Right atrium auricular region (tissue), 2 donors: ENCODE results near the gene ARHGAP26. TPM values are rescaled to one million over a fixed set of nuclear protein-coding genes. Genes with fewer than 3 reads are reported as not detected.

Source experiments
- DNase-seq: peaks from one replicate; pipeline ENCODE4 v3.0.0-alpha.2; 2019; ENCODE audit warnings: low spot score
- H3K27ac ChIP-seq, 2 donors: fragments of 200-600 bp; sonication (generic); 1 replicate in 1 of 2; 2 replicates in 1 of 2; pipeline ENCODE4 v1.5.1; 2016 to 2019
- H3K27me3 ChIP-seq, 2 donors: fragments of 200-600 bp; sonication (generic); one replicate each; pipeline versions ENCODE4 v1.5.1 to v1.6.0; 2017 to 2019
- H3K36me3 ChIP-seq: fragments of 200-600 bp; sonication (generic); one replicate; pipeline ENCODE4 v1.5.1; 2016
- H3K4me1 ChIP-seq, 2 donors: fragments of 200-600 bp; sonication (generic); one replicate each; pipeline versions ENCODE4 v1.5.1 to v1.6.0; 2017 to 2019
- H3K4me3 ChIP-seq, 2 donors: fragments of 200-600 bp; sonication (generic); 1 replicate in 1 of 2; 2 replicates in 1 of 2; pipeline ENCODE4 v1.5.1; 2017 to 2019; ENCODE audit warnings: mild to moderate bottlenecking in 1 of 2, moderate library complexity in 1 of 2
- H3K9me3 ChIP-seq, 2 donors: fragments of 200-600 bp; sonication (generic); one replicate each; pipeline ENCODE4 v1.5.1; 2019
- CTCF ChIP-seq, 2 donors: fragments of 200-600 bp; sonication (generic); IDR thresholded peaks; one replicate each; pipeline ENCODE4 v1.5.1; 2019; ENCODE audit warnings: antibody characterized with exemption in 2 of 2
- total RNA-seq, 2 donors: library from RNA; depleted of rRNA; stranded (reverse); fragments of >200 nt; gene quantifications; one replicate each; pipeline ENCODE4 v1.1.0, GENCODE V29; 2016

ARHGAP26 gene
- total RNA-seq, 2 donors from 2014 or later: 29.8 to 31.6 TPM

- no peaks in the 10 kb centered on the region for H3K4me1 ChIP-seq
- DNase-seq: no peak
- TF ChIP-seq CTCF (IDR thresholded peaks at IDR 0.05): no peak
- H3K27ac ChIP-seq: no peak overlapping the region
- no peaks in the 10 kb centered on the region for H3K36me3 ChIP-seq
- H3K9me3 ChIP-seq: no peaks in the 10 kb centered on the region
- H3K4me3 ChIP-seq: no peak overlapping the region
- H3K27me3 ChIP-seq: no peaks in the 10 kb centered on the region
Observed at GRCh38 chr5:143170977-143171376, 400.8 kb downstream of the ARHGAP26 start.

- H3K27me3 ChIP-seq: no peaks in the 10 kb centered on the region
- no peak overlapping the region for H3K4me3 ChIP-seq
- no peaks in the 10 kb centered on the region for H3K36me3 ChIP-seq
- no peak overlapping the region for H3K27ac ChIP-seq
- no peak for TF ChIP-seq CTCF (IDR thresholded peaks at IDR 0.05)
- H3K4me1 ChIP-seq: peaks cover 0 to 7% of the 10 kb centered on the region in 2 donors
- no peak for DNase-seq
- no peaks in the 10 kb centered on the region for H3K9me3 ChIP-seq
Observed at GRCh38 chr5:143172739-143173138, 402.6 kb downstream of the ARHGAP26 start.

GRCh38 chr5:143173139-143173889 lies 403.1 kb downstream of the ARHGAP26 start:
- no peak overlapping the region for H3K27ac ChIP-seq
- no peak for DNase-seq
- no peaks in the 10 kb centered on the region for H3K27me3 ChIP-seq
- no peaks in the 10 kb centered on the region for H3K9me3 ChIP-seq
- H3K36me3 ChIP-seq: no peaks in the 10 kb centered on the region
- H3K4me3 ChIP-seq: no peak overlapping the region
- H3K4me1 ChIP-seq: peaks cover 0 to 7% of the 10 kb centered on the region in 2 donors
- TF ChIP-seq CTCF (IDR thresholded peaks at IDR 0.05): no peak

GRCh38 chr5:143174714-143175398 lies 404.7 kb downstream of the ARHGAP26 start:
- H3K36me3 ChIP-seq: no peaks in the 10 kb centered on the region
- no peak overlapping the region for H3K4me3 ChIP-seq
- no peak for TF ChIP-seq CTCF (IDR thresholded peaks at IDR 0.05)
- no peaks in the 10 kb centered on the region for H3K9me3 ChIP-seq
- peaks cover 0 to 7% of the 10 kb centered on the region in 2 donors for H3K4me1 ChIP-seq
- no peak overlapping the region for H3K27ac ChIP-seq
- no peaks in the 10 kb centered on the region for H3K27me3 ChIP-seq
- no peak for DNase-seq

- Histone ChIP-seq H3K36me3 (no peaks in the 10 kb centered on the region), H3K27ac (no peak overlapping the region), H3K9me3 (no peaks in the 10 kb centered on the region), H3K27me3 (no peaks in the 10 kb centered on the region), H3K4me1 (peaks cover 0 to 7% of the 10 kb centered on the region in 2 donors), H3K4me3 (no peak overlapping the region)
- DNase-seq: no peak
- TF ChIP-seq CTCF (IDR thresholded peaks at IDR 0.05): no peak
Observed at GRCh38 chr5:143176048-143176447, 405.9 kb downstream of the ARHGAP26 start.
